C1 segment of cervical spinal cord (tissue), 14 donors: ENCODE data around the gene ITGB2.
A peak's percentile ranks its signal among the peaks of the same experiment; 100 is the strongest.

Experiments used
- DNase-seq, 14 donors: peaks; one replicate each; lab custom pipeline; 2025; lab: John Stamatoyannopoulos, UW

The ITGB2 gene

GRCh38 chr21:44955798-44956175 lies 35.1 kb upstream of the ITGB2 start:
- DNase-seq: no peak

GRCh38 chr21:44955141-44955797 lies 34.6 kb upstream of the ITGB2 start:
- DNase-seq: no peak

DNA sequence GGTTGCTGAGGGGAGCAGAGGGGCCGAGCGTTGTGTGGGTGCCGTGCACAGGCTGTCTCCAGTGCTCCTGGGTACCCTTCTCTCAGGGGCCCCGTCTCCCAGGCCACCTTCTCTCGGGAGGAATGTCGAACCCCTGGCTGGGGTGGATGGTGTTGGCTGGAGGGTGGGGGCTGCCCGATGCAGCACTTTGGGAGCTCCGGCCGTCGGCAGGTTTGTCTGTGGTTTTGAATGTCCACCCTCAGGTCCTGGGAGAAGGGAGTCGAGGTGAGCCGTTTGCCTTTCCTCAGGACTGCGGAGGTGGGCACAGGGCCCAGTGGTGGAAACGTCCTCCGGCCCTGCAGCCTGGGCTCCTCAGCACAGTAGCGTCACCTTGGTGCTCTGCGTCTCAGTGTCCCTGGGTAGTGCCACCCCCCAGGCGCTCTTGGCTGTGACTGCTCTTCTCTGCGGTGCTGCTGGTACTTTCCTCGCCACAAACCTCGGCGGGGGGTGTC lies 33.6 kb upstream of the ITGB2 start:
- no peak for DNase-seq

DNA sequence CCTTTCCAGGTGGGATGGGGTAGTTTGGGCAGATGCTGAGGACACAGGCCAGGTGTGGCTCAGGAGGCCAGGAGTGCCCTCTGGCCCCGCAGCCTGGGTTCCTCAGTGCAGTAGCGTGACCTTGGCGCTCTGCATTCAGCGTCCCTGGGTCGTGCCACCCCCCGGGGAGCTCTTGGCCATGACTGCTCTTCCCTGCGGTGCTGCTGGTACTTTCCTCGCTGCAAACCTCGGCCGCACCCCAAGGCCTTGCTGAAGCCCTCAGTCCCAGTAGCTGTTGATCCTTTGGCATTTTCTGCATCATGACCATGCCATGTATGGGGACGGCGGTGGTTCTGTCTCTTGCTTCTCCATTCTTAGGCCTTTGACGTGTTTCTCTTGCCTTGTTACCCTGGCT lies 32.9 kb upstream of the ITGB2 start:
- no peak for DNase-seq

GRCh38 chr21:44952929-44953627 lies 32.4 kb upstream of the ITGB2 start:
- DNase-seq: no peak

DNA sequence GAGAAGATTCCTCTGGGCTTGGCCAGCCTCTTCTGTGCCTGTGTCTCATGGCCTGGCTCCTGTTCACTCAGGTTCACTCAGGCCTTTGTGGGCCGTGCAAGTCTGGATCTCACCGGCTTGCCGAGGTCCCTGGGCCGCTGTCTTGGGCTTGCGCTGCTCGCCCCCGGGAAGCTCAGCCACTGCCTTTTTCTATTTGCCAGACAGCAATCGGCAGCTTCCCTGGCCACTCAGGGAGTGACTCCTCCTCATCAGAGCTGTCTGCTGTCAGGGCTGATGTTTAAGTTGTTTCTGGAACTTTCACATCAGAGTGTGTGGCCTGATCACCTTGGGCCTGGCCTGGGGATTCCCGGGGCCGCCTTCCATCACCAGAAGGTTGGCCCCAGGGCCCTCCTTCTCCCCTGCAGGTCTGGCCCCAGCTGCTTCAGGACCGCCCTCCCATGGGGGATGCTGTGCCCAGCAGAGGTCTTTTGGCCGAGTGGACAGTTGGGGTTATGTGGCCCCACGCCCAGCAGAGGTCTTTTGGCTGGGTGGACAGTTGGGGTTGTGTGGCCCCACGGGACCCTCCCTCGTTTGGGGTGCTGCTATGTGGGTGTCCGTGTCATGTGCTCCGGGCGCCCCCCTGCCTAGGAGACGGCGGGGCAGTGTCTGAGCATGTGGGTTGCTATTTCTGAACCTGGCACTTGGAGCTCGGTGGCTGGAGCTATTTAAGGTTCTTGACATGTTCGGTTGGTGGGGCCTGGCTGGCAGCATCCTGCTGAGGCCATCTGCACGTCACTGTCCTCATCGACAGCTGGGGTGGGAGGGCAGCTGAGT lies 31.6 kb upstream of the ITGB2 start:
- peak in 1 of 14 donors; percentile 30 for DNase-seq

GRCh38 chr21:44951186-44951915 lies 30.7 kb upstream of the ITGB2 start:
- no peak for DNase-seq

DNA sequence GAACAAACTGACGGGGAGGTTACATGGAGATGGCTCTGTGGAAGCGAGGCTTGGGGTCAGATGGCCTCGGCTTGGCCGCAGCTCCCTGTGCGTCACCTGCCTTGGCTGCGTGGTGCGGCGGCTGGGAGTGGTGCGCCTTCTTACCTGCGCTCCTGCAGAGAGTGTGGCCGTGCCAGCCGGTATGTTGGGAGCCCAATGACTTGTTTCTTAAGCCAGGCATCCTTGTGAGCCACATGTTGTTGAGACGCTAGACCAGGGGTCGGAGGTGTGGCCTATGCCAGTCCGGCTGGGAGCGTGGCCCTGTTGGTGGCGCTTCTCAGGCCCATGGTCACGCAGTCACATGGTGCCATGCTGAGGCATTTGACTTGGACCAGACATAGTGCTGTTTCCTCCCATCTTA lies 29.7 kb upstream of the ITGB2 start:
- no peak for DNase-seq

DNA sequence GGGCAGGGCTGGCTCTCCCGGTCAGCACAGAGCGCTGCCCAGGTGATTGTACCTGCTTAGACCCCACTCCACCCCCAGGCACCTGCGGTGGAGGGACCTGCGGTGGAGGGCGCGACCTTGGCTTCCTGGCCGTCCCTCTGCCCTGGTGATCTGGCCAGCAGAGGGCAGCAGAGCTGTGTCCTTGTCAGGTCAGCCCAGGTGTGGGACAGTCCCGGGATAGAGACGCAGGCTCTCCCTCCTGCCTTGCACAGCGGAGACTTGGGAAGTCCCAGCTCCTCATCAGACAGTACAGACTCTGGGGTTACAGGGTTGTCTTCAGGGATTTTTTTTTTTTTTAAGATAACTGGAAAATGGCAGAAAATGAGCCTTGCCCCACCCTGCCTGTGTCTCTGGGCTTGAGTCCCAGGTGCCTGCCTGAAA lies 29.1 kb upstream of the ITGB2 start:
- peak in 10 of 14 donors; percentile 11 to 67 (median 40) for DNase-seq

DNA sequence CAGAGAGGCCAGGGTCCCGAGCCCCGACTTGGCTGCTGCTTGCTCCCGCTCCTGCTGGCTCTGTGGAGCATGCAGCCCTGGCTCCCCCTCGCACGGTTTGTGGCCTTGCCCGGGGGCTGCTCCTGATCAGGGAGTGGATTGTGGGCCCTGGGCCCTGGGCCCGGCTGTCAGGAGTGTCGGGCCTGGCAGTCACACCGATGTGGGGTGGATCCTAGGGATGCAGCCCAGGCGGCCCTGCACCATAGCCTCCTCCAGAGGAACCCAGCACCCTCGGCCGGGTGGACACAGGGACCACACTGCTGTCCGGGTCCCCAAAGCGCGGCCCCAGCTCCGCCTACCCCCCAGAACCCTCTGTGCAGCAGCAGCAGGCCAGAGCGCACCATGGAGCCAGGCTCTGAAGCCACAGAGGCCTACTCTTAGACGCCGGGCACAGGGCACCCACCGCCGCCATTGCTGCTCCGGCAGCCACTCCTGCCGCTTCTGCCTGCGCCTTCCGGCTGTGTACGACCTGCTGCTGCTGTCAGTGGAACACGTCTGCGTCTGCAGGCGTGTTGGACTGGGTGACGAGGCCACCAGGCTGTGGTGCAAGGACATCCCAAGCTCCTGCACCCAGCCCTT lies 28.6 kb upstream of the ITGB2 start:
- DNase-seq: peak in 1 of 14 donors; percentile 45

- DNase-seq: peak in 1 of 14 donors; percentile 45
These were observed 27.9 kb upstream of the ITGB2 start for GRCh38 chr21:44948426-44949120.

DNA sequence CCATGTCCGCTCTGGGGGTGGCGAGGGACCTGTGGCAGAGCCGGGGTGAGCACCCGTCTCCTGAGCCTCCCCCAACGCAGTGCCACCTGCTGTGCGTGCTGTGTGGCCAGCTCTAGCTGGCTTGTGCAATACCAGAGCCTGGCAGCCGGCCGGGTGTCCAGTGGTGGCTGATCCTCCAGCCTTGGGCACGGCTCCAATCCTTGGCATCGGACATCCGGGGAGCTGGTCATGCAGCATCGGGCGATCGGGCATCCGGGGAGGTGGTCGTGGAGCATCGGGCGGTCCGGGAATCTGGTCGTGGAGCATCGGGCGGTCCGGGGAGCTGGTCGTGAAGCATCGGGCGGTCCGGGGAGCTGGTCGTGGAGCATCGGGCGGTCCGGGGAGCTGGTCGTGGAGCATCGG lies 27.2 kb upstream of the ITGB2 start:
- no peak for DNase-seq

- DNase-seq: no peak
These were observed 26.6 kb upstream of the ITGB2 start for GRCh38 chr21:44947111-44947929.

DNA sequence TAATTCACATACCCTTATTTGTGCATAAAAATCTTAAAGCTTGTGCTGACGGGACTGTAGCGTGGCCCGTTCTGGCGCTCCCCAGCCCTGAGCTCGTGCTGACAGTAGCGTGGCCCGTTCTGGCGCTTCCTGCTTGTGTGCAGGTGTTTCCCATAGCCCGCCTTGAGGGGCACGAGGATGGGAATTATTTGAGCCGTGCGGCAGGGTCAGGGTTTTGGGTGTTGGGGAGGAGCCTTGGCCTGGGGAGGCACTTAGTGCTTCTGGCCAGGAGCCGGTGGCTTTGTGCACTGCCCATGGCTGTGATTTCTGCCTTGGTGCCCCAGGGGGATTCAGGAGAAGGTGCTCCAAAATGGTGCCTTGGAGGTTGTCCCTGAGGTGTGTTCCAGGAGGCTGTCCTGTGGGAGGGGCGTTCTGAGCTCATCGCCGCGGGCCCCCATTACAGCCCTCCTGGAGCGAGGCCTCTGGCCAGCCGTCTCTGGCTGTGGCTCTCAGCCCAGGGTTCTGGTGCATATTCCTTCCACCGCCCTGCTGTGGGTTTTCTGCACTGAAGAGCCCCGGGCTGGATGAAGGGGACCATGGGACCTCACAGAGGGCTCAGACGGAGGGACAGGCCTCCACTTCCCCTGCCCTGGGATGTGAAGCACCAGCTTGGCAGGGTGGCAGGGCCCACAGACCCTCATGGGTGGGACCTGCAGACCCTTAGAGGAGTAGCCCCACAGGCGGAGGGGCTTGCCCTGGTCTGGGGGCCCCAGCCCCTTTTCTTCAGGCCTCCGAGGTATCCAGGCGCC lies 25.7 kb upstream of the ITGB2 start:
- DNase-seq: no peak

- no peak for DNase-seq
These were observed 23.9 kb upstream of the ITGB2 start for GRCh38 chr21:44944596-44944995.

GRCh38 chr21:44943686-44944550 lies 23.2 kb upstream of the ITGB2 start:
- DNase-seq: no peak

DNA sequence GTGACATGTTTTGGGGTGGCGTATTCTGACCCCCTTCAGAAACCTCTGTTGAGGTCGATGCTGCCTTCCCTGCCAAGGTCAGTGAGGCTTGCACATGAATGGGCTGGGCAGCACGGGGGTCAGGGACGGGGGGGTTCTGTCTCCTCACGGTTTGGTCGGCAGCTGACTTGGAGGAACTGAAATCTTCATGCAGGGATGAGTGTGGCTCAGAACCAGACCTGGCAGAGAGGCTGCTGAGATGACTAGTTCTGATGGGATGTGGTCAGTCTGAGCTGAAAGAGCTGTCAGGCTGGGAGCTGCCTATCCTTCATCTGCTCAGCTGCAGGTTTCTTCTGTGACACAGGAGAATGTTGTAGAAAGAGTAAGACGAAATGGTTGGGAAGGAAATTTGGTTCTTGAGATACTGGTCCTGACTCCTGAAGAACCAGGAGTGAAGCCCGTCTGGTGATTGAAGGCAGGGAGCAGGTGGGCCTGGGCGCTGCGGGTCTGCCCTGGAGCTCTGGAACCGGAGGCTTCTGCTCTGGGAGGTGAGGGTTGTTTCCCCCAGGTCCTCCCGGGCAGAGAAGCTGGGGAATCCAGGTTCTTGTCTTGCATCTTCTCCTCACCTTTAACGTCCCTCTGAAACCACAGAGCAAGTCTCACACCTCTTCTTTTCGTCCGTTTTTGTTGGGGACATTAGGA lies 22.4 kb upstream of the ITGB2 start:
- no peak for DNase-seq
